GM23338 (cell line): Measurements from ENCODE around the gene KCNQ5. TPM values are rescaled to one million over a fixed set of nuclear protein-coding genes. Genes with fewer than 3 reads are reported as not detected.
A peak's percentile ranks its signal among the peaks of the same experiment; 100 is the strongest.

Experiments used
- ATAC-seq: fragments of 200-7000 bp; cut with Tn5 transposase; 3 replicates; pipeline ENCODE4 v1.9.1; 2020
- DNase-seq: peaks from one replicate; pipeline ENCODE4 v3.0.0-alpha.2; 2015; ENCODE audit warnings: low spot score
- H2AFZ ChIP-seq: fragments of 200-600 bp; sonication (generic); 2 replicates; pipeline ENCODE4 v1.8.0; 2016; ENCODE audit warnings: antibody characterized with exemption, mild to moderate bottlenecking, moderate library complexity
- H3F3A ChIP-seq: fragments of 200-600 bp; sonication (generic); replicated peaks from 2 replicates; pipeline ENCODE4 v1.8.0; 2017; ENCODE audit warnings: antibody characterized with exemption, mixed run types, low read depth
- H3K27ac ChIP-seq: fragments of 200-600 bp; sonication (generic); 2 replicates; pipeline ENCODE4 v1.6.1; 2016; ENCODE audit warnings: low read depth
- H3K27me3 ChIP-seq: fragments of 200-600 bp; sonication (generic); 2 replicates; pipeline ENCODE4 v1.8.0; 2016; ENCODE audit warnings: mild to moderate bottlenecking, mixed run types, moderate library complexity; ENCODE audit not compliant: insufficient read depth
- H3K36me3 ChIP-seq: fragments of 200-600 bp; sonication (generic); 2 replicates; pipeline ENCODE4 v1.8.0; 2016; ENCODE audit warnings: mild to moderate bottlenecking; ENCODE audit not compliant: insufficient read depth
- H3K4me1 ChIP-seq: fragments of 200-600 bp; sonication (generic); 2 replicates; pipeline ENCODE4 v1.8.0; 2016; ENCODE audit warnings: mild to moderate bottlenecking, moderate library complexity; ENCODE audit not compliant: insufficient read depth
- H3K4me2 ChIP-seq: fragments of 200-600 bp; sonication (generic); 2 replicates; pipeline ENCODE4 v1.7.1; 2017; ENCODE audit warnings: mixed run types
- H3K4me3 ChIP-seq: fragments of 200-600 bp; sonication (generic); 2 replicates; pipeline ENCODE4 v1.6.1; 2016; ENCODE audit warnings: mixed run types
- H3K79me2 ChIP-seq: fragments of 200-600 bp; sonication (generic); replicated peaks from 2 replicates; pipeline ENCODE4 v1.8.0; 2017; ENCODE audit warnings: mild to moderate bottlenecking; ENCODE audit not compliant: insufficient read depth
- H3K9me2 ChIP-seq: fragments of 200-600 bp; sonication (generic); 2 replicates; pipeline ENCODE4 v1.8.0; 2017; ENCODE audit not compliant: insufficient read depth
- H4K20me1 ChIP-seq: fragments of 200-600 bp; sonication (generic); replicated peaks from 2 replicates; pipeline ENCODE4 v1.8.0; 2017; ENCODE audit warnings: mild to moderate bottlenecking; ENCODE audit not compliant: insufficient read depth
- H3K27ac Mint-ChIP-seq: 2 replicates; pipeline ENCODE4 v1.8.0; 2020; ENCODE audit warnings: inconsistent platforms, mild to moderate bottlenecking, moderate library complexity, mixed read lengths
- H3K27me3 Mint-ChIP-seq: 3 replicates; pipeline ENCODE4 v1.8.0; 2022; ENCODE audit warnings: low read depth, mild to moderate bottlenecking, moderate library complexity, mixed read lengths, inconsistent platforms; ENCODE audit not compliant: insufficient read depth, poor library complexity
- H3K36me3 Mint-ChIP-seq: 3 replicates; pipeline ENCODE4 v1.8.0; 2021; ENCODE audit warnings: low read depth, mild to moderate bottlenecking, inconsistent platforms, moderate library complexity, mixed read lengths
- H3K4me1 Mint-ChIP-seq: 3 replicates; pipeline ENCODE4 v1.8.0; 2020; ENCODE audit warnings: mild to moderate bottlenecking, inconsistent platforms, mixed read lengths
- H3K4me3 Mint-ChIP-seq: 3 replicates; pipeline ENCODE4 v1.8.0; 2021; ENCODE audit warnings: moderate library complexity, mild to moderate bottlenecking, inconsistent platforms, mixed read lengths
- H3K9me3 Mint-ChIP-seq: 3 replicates; pipeline ENCODE4 v1.8.0; 2020; ENCODE audit warnings: moderate library complexity, mild to moderate bottlenecking, inconsistent platforms, mixed read lengths
- CREB1 ChIP-seq: fragments of 250-450 bp; sonication (Bioruptor Pico); IDR thresholded peaks from 2 replicates; pipeline ENCODE4 v1.5.0; 2020; ENCODE audit warnings: low read depth, mild to moderate bottlenecking, moderate library complexity
- EZH2 ChIP-seq: fragments of 200-600 bp; sonication (generic); IDR thresholded peaks from one replicate; pipeline ENCODE4 v1.8.0; 2017; ENCODE audit warnings: antibody characterized with exemption, mild to moderate bottlenecking, low read depth; ENCODE audit not compliant: unreplicated experiment
- EZH2phosphoT487 ChIP-seq: fragments of 200-600 bp; sonication (generic); IDR thresholded peaks from one replicate; pipeline ENCODE4 v1.8.1; 2018; ENCODE audit warnings: antibody characterized with exemption; ENCODE audit not compliant: unreplicated experiment
- JUNB ChIP-seq: IDR thresholded peaks from one replicate; pipeline ENCODE4 v1.6.1; 2016; ENCODE audit warnings: antibody characterized with exemption; ENCODE audit not compliant: unreplicated experiment
- POLR2AphosphoS5 ChIP-seq: IDR thresholded peaks from 2 replicates; pipeline ENCODE4 v1.6.1; 2016; ENCODE audit warnings: antibody characterized with exemption, low read depth
- STAT1 ChIP-seq: IDR thresholded peaks from one replicate; pipeline ENCODE4 v1.6.1; 2016; ENCODE audit warnings: antibody characterized with exemption; ENCODE audit not compliant: unreplicated experiment
- ZNF114 ChIP-seq: fragments of 250-450 bp; sonication (Bioruptor Pico); IDR thresholded peaks from 2 replicates; pipeline ENCODE4 v1.5.0; 2020; ENCODE audit warnings: mild to moderate bottlenecking, moderate library complexity
- ZNF331 ChIP-seq: fragments of 250-450 bp; sonication (Bioruptor Pico); IDR thresholded peaks from 2 replicates; pipeline ENCODE4 v1.5.0; 2020; ENCODE audit warnings: low read depth, mild to moderate bottlenecking, moderate library complexity
- polyA plus RNA-seq: library from polyadenylated mRNA; unstranded; fragments of >200 nt; fragmentation: Nextera tagmentation; extraction: Ambion mirVana; gene quantifications from 2 replicates; pipeline ENCODE4 v1.2.1, GENCODE V29; 2016
- total RNA-seq: library from RNA; depleted of rRNA; stranded (reverse); fragments of >200 nt; shearing (Covaris generic); gene quantifications from 2 replicates; pipeline ENCODE4 v1.2.3, GENCODE V29; 2014
- TF ChIP-seq, protein P1 (sequence below): IDR thresholded peaks from one replicate; pipeline ENCODE4 v1.6.1; 2018; ENCODE audit warnings: antibody characterized with exemption; ENCODE audit not compliant: unreplicated experiment
- TF ChIP-seq, protein P2 (sequence below): IDR thresholded peaks from 2 replicates; pipeline ENCODE4 v1.6.1; 2016; ENCODE audit warnings: antibody characterized with exemption

KCNQ5 gene
- total and polyA plus RNA-seq, 2 experiments from 2014 or later = 0.68 to 0.87 TPM

DNA sequence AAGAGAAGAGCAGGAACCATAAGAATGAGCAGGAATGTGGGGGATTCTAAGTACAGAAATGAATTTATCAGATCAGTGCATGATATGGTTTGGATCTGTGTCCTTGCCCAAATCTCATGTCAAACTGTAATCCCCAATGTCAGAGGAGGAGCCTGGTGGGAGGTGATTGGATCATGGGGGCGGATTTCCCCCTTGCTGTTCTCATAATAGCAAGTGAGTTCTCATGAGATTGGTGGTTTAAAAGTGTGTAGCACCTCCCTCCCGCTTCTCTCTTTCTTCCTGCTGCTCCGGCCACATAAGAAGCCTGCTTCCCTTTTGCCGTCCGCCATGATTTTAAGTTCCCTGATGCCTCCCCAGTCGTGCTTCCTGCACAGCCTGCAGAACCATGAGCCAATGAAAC lies 554.2 kb downstream of the KCNQ5 start (continued):
- TF ChIP-seq EZH2 = no peak
- no peak for TF ChIP-seq ZNF114 (CRISPR knock-in tag)

DNA sequence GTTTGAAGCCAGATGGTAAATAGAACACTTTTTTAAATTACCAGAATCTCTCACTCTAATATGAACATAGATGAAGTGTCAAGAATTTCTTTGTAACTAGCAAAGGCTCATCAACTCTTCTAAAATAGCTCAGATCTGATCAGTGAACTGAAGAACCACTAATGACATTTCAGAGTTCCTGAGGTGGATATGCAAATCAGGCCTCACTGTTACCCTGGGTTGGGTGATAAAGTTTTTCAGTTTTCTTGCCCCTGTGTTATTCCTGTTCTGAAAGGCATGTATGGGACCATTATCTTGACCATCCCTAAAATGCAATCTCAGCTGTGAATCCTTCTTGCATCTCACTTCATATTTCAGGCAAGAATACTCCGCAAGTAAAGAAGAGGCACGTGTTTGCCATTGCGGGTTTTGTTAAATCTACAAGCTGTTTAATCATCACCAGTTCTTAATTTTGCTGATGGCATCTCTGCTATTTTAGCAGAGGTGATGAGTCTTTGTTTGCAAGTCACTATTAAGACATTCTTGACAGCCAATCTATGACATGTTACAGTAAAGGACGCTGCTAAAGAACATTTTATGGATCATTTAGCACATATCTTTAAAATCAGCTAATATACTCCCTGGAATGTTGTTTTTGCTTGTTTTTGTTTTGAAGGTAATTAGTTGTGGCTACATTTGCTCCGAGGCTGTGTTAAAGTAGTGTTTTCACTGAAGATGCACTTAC lies 555.5 kb downstream of the KCNQ5 start:
- Histone ChIP-seq H3K4me1 (no peaks in the 10 kb centered on the region), H2AFZ (no peak overlapping the region), H3K27ac (no peak overlapping the region), H3K4me3 (no peak overlapping the region), H3K36me3 (no peaks in the 10 kb centered on the region), H3K9me2 (peaks cover 3% of the 10 kb centered on the region; the same call in 1 of the 2 replicates), H3F3A (no peaks in the 10 kb centered on the region), H4K20me1 (no peaks in the 10 kb centered on the region), H3K79me2 (no peaks in the 10 kb centered on the region), H3K4me2 (no peak overlapping the region), H3K27me3 (no peaks in the 10 kb centered on the region)
- TF ChIP-seq POLR2AphosphoS5 = no peak
- ATAC-seq = no peak
- Mint-ChIP-seq H3K27ac (no peak overlapping the region), H3K9me3 (no peaks in the 10 kb centered on the region), H3K27me3 (no peaks in the 10 kb centered on the region), H3K36me3 (no peaks in the 10 kb centered on the region), H3K4me1 (peaks cover 9% of the 10 kb centered on the region; the same call in 2 of the 3 replicates), H3K4me3 (no peak overlapping the region)
- no peak for DNase-seq

DNA sequence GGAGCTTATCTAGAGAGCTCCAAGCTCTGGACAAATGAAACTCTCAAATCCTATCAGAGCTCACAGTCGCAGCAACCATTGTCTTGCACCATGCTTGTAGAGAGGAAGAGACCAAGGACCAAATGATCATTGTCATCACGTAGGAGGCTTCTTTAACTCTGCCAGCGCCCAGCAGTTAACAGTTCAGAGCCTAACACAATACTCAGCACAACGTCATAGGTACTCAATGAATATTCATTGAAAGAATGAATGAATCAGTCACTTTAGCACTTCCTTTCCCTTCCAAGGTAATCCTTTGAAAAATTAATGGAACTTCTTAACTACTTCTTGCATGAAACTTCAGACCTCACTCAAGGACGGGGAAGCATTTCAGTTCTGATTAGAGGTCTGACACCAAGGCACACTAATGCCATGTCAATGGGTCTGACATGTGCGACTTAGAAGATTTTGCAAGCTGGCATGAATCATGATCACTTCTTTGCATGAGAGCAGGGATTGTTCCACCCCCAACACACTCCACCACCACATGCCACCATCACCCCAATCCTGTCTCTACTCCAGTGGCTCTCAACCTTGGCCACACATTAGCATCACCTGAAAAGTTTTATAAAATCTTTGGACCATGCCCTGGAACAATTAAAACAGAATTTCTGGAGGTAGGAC lies 558.3 kb downstream of the KCNQ5 start:
- H3K27me3 ChIP-seq = no peaks in the 10 kb centered on the region
- no peaks in the 10 kb centered on the region for H3K36me3 ChIP-seq
- 0 out of 2 replicates have a peak overlapping the region, but pooled peaks have one; percentile 72 for H2AFZ ChIP-seq
- no peak overlapping the region for H3K4me3 ChIP-seq
- no peaks in the 10 kb centered on the region for H3K36me3 Mint-ChIP-seq
- no peak overlapping the region for H3K27ac Mint-ChIP-seq
- 0 out of 2 replicates have a peak, but pooled peaks cover 2% of the 10 kb centered on the region for H3K4me1 ChIP-seq
- no peak for ATAC-seq
- no peak for TF ChIP-seq JUNB
- TF ChIP-seq, protein P1, sequence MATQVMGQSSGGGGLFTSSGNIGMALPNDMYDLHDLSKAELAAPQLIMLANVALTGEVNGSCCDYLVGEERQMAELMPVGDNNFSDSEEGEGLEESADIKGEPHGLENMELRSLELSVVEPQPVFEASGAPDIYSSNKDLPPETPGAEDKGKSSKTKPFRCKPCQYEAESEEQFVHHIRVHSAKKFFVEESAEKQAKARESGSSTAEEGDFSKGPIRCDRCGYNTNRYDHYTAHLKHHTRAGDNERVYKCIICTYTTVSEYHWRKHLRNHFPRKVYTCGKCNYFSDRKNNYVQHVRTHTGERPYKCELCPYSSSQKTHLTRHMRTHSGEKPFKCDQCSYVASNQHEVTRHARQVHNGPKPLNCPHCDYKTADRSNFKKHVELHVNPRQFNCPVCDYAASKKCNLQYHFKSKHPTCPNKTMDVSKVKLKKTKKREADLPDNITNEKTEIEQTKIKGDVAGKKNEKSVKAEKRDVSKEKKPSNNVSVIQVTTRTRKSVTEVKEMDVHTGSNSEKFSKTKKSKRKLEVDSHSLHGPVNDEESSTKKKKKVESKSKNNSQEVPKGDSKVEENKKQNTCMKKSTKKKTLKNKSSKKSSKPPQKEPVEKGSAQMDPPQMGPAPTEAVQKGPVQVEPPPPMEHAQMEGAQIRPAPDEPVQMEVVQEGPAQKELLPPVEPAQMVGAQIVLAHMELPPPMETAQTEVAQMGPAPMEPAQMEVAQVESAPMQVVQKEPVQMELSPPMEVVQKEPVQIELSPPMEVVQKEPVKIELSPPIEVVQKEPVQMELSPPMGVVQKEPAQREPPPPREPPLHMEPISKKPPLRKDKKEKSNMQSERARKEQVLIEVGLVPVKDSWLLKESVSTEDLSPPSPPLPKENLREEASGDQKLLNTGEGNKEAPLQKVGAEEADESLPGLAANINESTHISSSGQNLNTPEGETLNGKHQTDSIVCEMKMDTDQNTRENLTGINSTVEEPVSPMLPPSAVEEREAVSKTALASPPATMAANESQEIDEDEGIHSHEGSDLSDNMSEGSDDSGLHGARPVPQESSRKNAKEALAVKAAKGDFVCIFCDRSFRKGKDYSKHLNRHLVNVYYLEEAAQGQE = no peak
- TF ChIP-seq, protein P2, sequence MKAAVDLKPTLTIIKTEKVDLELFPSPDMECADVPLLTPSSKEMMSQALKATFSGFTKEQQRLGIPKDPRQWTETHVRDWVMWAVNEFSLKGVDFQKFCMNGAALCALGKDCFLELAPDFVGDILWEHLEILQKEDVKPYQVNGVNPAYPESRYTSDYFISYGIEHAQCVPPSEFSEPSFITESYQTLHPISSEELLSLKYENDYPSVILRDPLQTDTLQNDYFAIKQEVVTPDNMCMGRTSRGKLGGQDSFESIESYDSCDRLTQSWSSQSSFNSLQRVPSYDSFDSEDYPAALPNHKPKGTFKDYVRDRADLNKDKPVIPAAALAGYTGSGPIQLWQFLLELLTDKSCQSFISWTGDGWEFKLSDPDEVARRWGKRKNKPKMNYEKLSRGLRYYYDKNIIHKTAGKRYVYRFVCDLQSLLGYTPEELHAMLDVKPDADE = no peak
- no peak for TF ChIP-seq EZH2phosphoT487
- TF ChIP-seq ZNF114 (CRISPR knock-in tag) = no peak
- TF ChIP-seq POLR2AphosphoS5 = no peak
- no peak for TF ChIP-seq EZH2
- no peak for TF ChIP-seq ZNF331 (CRISPR knock-in tag)
- no peak for TF ChIP-seq CREB1 (CRISPR knock-in tag)
- no peak for TF ChIP-seq STAT1
- H3K4me3 Mint-ChIP-seq = no peak overlapping the region
- no peaks in the 10 kb centered on the region for H4K20me1 ChIP-seq
- no peaks in the 10 kb centered on the region for H3K9me3 Mint-ChIP-seq
- DNase-seq = no peak
- peaks cover 12% of the 10 kb centered on the region; the same call in 2 of the 3 replicates for H3K4me1 Mint-ChIP-seq
- no peaks in the 10 kb centered on the region for H3F3A ChIP-seq
- peaks cover 3% of the 10 kb centered on the region; the same call in 1 of the 2 replicates for H3K9me2 ChIP-seq
- H3K4me2 ChIP-seq = no peak overlapping the region
- no peaks in the 10 kb centered on the region for H3K27me3 Mint-ChIP-seq
- H3K79me2 ChIP-seq = no peaks in the 10 kb centered on the region
- no peak overlapping the region for H3K27ac ChIP-seq
